ENCODE results near the gene UBIAD1.

UBIAD1 gene

GRCh38 chr1:11321656-11322491 lies 48.9 kb downstream of the UBIAD1 start:
- no peaks in the 10 kb centered on the region for H3K27me3 ChIP-seq
- no peaks in the 10 kb centered on the region for H3K4me1 ChIP-seq
- H3K9me3 ChIP-seq, result no peaks in the 10 kb centered on the region
- H3K36me3 ChIP-seq, result no peaks in the 10 kb centered on the region
- no peak for DNase-seq
- no peak overlapping the region for H3K4me3 ChIP-seq (ENCODE audit: low read depth, low read length)
- TF ChIP-seq CTCF (IDR thresholded peaks at IDR 0.05; ENCODE audit: low read depth, low read length), result no peak

- Histone ChIP-seq H3K9me3 (no peaks in the 10 kb centered on the region), H3K4me1 (no peaks in the 10 kb centered on the region), H3K4me3 (ENCODE audit: low read depth, low read length) (no peak overlapping the region), H3K27me3 (no peaks in the 10 kb centered on the region), H3K36me3 (no peaks in the 10 kb centered on the region)
- no peak for DNase-seq
- TF ChIP-seq CTCF (IDR thresholded peaks at IDR 0.05; ENCODE audit: low read depth, low read length), result no peak
Observed at GRCh38 chr1:11324567-11325165, 51.7 kb downstream of the UBIAD1 start.

- H3K4me3 ChIP-seq (ENCODE audit: low read depth, low read length), result no peak overlapping the region
- TF ChIP-seq CTCF (IDR thresholded peaks at IDR 0.05; ENCODE audit: low read depth, low read length), result no peak
- H3K27me3 ChIP-seq, result no peaks in the 10 kb centered on the region
- H3K9me3 ChIP-seq, result no peaks in the 10 kb centered on the region
- no peak for DNase-seq
- H3K4me1 ChIP-seq, result no peaks in the 10 kb centered on the region
- H3K36me3 ChIP-seq, result no peaks in the 10 kb centered on the region
Observed at GRCh38 chr1:11326070-11326469, 53.1 kb downstream of the UBIAD1 start.

- DNase-seq, result no peak
- Histone ChIP-seq H3K27me3 (no peaks in the 10 kb centered on the region), H3K4me1 (no peaks in the 10 kb centered on the region), H3K4me3 (ENCODE audit: low read depth, low read length) (no peak overlapping the region), H3K9me3 (no peaks in the 10 kb centered on the region), H3K36me3 (no peaks in the 10 kb centered on the region)
- no peak for TF ChIP-seq CTCF (IDR thresholded peaks at IDR 0.05; ENCODE audit: low read depth, low read length)
Observed at GRCh38 chr1:11328444-11328843, 55.4 kb downstream of the UBIAD1 start.

GRCh38 chr1:11330411-11330810 lies 57.4 kb downstream of the UBIAD1 start:
- Histone ChIP-seq H3K27me3 (no peaks in the 10 kb centered on the region), H3K9me3 (no peaks in the 10 kb centered on the region), H3K36me3 (no peaks in the 10 kb centered on the region), H3K4me3 (ENCODE audit: low read depth, low read length) (no peak overlapping the region), H3K4me1 (no peaks in the 10 kb centered on the region)
- no peak for DNase-seq
- no peak for TF ChIP-seq CTCF (IDR thresholded peaks at IDR 0.05; ENCODE audit: low read depth, low read length)
